CD4-positive, CD25-positive, alpha-beta regulatory T cell (primary cell): ENCODE measurements around the gene DELE1. TPM values are rescaled to one million over a fixed set of nuclear protein-coding genes. Genes with fewer than 3 reads are reported as not detected.
A peak's percentile ranks its signal among the peaks of the same experiment; 100 is the strongest.

Experiments
- ATAC-seq, 2 donors: fragments of 150-1000 bp; cut with Tn5 transposase; one replicate each; pipeline ENCODE4 v1.10.0; 2021; ENCODE audit warnings: low read depth in 2 of 2, moderate number of reproducible peaks in 2 of 2, moderate library complexity in 1 of 2
- DNase-seq, 3 donors: peaks; one replicate each; pipeline versions ENCODE4 v3.0.0 to v3.0.0-alpha.2; 2012 to 2022; ENCODE audit warnings: mixed read lengths in 1 of 3
- H3K27ac ChIP-seq: one replicate; pipeline ENCODE4 v1.7.0; 2013; ENCODE audit warnings: mild to moderate bottlenecking, low read length; ENCODE audit not compliant: insufficient read depth, poor library complexity, severe bottlenecking
- H3K27me3 ChIP-seq: one replicate; pipeline ENCODE4 v1.7.0; 2013; ENCODE audit warnings: low read length; ENCODE audit not compliant: control insufficient read depth, insufficient read depth
- H3K36me3 ChIP-seq: one replicate; pipeline ENCODE4 v1.7.0; 2013; ENCODE audit warnings: mild to moderate bottlenecking, low read length, moderate library complexity; ENCODE audit not compliant: control insufficient read depth, insufficient read depth
- H3K4me1 ChIP-seq: 2 replicates; pipeline ENCODE4 v1.7.0; 2013; ENCODE audit warnings: mild to moderate bottlenecking, low read length; ENCODE audit not compliant: insufficient read depth, control insufficient read depth, poor library complexity, severe bottlenecking
- H3K4me3 ChIP-seq: one replicate; pipeline ENCODE4 v1.7.0; 2013; ENCODE audit warnings: low read depth, mild to moderate bottlenecking, low read length, moderate library complexity
- H3K9me3 ChIP-seq, 2 experiments: 1 replicate in 1 of 2; 2 replicates in 1 of 2; pipeline ENCODE4 v1.7.0; 2013; ENCODE audit warnings: low read length in 2 of 2, mild to moderate bottlenecking in 1 of 2, moderate library complexity in 1 of 2; ENCODE audit not compliant: control insufficient read depth in 2 of 2
- H3K27ac Mint-ChIP-seq, 3 donors: one replicate each; pipeline ENCODE4 v1.8.0; 2020 to 2022; ENCODE audit warnings: mild to moderate bottlenecking in 3 of 3, mixed read lengths in 3 of 3, moderate library complexity in 2 of 3
- H3K27me3 Mint-ChIP-seq: one replicate; pipeline ENCODE4 v1.8.0; 2022; ENCODE audit warnings: mild to moderate bottlenecking, mixed read lengths
- H3K36me3 Mint-ChIP-seq: one replicate; pipeline ENCODE4 v1.8.0; 2020; ENCODE audit warnings: mixed read lengths
- H3K4me1 Mint-ChIP-seq, 4 donors: one replicate each; pipeline ENCODE4 v1.8.0; 2020 to 2022; ENCODE audit warnings: mixed read lengths in 4 of 4, mild to moderate bottlenecking in 1 of 4
- H3K4me3 Mint-ChIP-seq, 4 donors: one replicate each; pipeline ENCODE4 v1.8.0; 2020 to 2022; ENCODE audit warnings: mild to moderate bottlenecking in 4 of 4, mixed read lengths in 4 of 4, moderate library complexity in 3 of 4
- H3K9me3 Mint-ChIP-seq, 7 donors: one replicate each; pipeline ENCODE4 v1.8.0; 2020 to 2022; ENCODE audit warnings: mixed read lengths in 7 of 7, mild to moderate bottlenecking in 3 of 7, moderate library complexity in 2 of 7
- polyA plus RNA-seq, 4 donors: library from polyadenylated mRNA; unstranded; fragments of 300-500 nt; fragmentation: Illumina TruSeq; gene quantifications; one replicate each; pipeline ENCODE4 v1.2.3, GENCODE V29; 2021
- total RNA-seq: library from RNA; stranded (reverse); gene quantifications from one replicate; pipeline ENCODE4 v1.2.3, GENCODE V29; 2022

The DELE1 gene
- total and polyA plus RNA-seq, 5 donors from 2014 or later, result 31.3 to 88.7 (median 36.7) TPM

DNA sequence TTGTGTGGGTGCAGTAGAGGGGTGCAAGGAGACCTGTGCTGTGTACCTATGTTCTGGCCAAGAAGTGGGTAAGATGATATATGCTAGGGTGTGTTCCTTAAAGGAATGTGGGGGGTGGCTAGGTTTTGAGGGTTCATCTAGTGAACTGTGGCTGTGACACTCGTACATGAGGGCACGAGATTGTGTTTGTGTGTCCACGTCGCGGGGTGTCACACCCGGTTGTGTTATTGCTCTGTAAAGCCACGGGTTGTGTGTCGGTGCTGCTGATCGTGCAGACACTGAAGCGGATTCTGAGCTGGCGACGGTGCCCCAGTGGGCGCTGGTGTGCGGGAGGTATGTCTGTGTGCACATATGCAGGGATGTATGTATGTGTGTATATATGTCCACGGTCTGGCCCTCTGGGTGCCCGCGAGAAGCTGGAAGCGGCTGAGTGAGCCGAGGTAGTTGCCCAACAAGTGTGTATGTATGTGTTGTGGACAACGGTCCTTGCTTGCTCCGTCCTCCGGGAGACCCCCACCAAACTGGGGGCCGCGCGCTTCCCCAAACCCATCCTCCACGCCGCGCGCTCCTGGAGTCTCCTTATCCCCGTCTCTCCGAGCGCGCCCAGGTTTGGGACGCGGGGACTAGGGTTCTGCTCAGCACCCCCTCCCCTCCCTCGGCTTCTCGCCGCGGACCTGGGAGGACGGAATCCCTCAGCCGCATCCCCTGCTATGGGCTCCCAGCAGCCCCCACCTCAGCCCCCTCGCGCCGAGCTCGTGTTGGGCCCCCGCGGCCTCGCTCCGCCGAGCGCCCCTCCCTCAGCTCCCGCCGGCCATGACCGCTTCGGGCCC lies 46.1 kb upstream of the DELE1 start:
- no peak for ATAC-seq
- no peaks in the 10 kb centered on the region for H3K36me3 Mint-ChIP-seq
- peak overlapping the region; percentile 64 to 81 (median 76) for H3K4me3 Mint-ChIP-seq
- Histone ChIP-seq H3K27ac (no peak overlapping the region), H3K9me3 (no peaks in the 10 kb centered on the region), H3K36me3 (no peaks in the 10 kb centered on the region), H3K27me3 (peaks cover 31% of the 10 kb centered on the region), H3K4me3 (peak overlapping the region; percentile 31), H3K4me1 (peaks cover 44% of the 10 kb centered on the region)
- peaks cover 0 to 3% (median 0%) of the 10 kb centered on the region in 7 donors for H3K9me3 Mint-ChIP-seq
- H3K27ac Mint-ChIP-seq, result peak overlapping the region in 1 of 3 donors; percentile 0
- peaks cover 76% of the 10 kb centered on the region for H3K27me3 Mint-ChIP-seq
- peak in 2 of 3 donors; percentile 18 to 24 for DNase-seq
- H3K4me1 Mint-ChIP-seq, result peaks cover 0 to 50% (median 19%) of the 10 kb centered on the region in 4 donors

DNA sequence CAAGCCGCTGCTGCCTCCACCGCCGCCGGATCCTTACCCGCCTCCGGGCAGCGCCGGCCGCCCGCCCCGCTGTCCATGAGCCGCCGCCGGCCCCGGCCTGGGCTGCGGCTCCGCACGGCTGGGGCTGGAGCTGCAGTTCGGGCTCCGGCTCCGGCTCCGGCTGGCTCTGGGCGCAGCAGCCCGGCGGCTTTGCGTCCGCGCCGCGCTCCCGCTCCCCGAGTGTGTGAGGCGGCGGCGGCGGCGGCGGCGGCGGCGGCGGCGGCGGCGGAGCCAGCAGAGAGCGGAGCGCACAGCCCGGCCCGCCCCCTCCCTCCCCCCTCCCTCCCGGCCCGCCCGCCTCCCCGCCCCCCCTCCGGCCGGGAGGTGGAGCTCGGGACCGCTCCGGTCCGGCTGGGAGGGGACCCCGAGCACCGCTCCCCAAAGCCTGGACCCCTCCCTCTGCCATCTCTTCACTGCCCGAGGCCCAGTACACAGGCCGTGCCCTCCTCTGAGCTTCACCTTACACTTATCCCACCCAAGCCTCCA lies 45.4 kb upstream of the DELE1 start, which contains the start of gene PCDH1:
PCDH1 (minus strand) TSS at position 225 of the 525 bp plus-strand sequence; CDS start at position 77, 148 bp downstream.
- peak in 2 of 3 donors; percentile 21 to 25 for DNase-seq
- Histone ChIP-seq H3K4me3 (peak within 1 kb of the TSS; percentile 53), H3K9me3 (no peaks in the 10 kb centered on the region), H3K4me1 (peaks cover 49% of the 10 kb centered on the region), H3K27ac (no peak within 1 kb of the TSS), H3K36me3 (no peaks in the 10 kb centered on the region), H3K27me3 (peaks cover 35% of the 10 kb centered on the region)
- H3K27me3 Mint-ChIP-seq, result peaks cover 77% of the 10 kb centered on the region
- no peaks in the 10 kb centered on the region for H3K36me3 Mint-ChIP-seq
- peaks cover 0 to 3% (median 0%) of the 10 kb centered on the region in 7 donors for H3K9me3 Mint-ChIP-seq
- peak in 1 of 2 donors; percentile 17 for ATAC-seq
- H3K27ac Mint-ChIP-seq, result peak within 1 kb of the TSS; percentile 1 to 62 (median 33)
- peak within 1 kb of the TSS; percentile 73 to 89 (median 84) for H3K4me3 Mint-ChIP-seq
- peaks cover 0 to 51% (median 19%) of the 10 kb centered on the region in 4 donors for H3K4me1 Mint-ChIP-seq

DNA sequence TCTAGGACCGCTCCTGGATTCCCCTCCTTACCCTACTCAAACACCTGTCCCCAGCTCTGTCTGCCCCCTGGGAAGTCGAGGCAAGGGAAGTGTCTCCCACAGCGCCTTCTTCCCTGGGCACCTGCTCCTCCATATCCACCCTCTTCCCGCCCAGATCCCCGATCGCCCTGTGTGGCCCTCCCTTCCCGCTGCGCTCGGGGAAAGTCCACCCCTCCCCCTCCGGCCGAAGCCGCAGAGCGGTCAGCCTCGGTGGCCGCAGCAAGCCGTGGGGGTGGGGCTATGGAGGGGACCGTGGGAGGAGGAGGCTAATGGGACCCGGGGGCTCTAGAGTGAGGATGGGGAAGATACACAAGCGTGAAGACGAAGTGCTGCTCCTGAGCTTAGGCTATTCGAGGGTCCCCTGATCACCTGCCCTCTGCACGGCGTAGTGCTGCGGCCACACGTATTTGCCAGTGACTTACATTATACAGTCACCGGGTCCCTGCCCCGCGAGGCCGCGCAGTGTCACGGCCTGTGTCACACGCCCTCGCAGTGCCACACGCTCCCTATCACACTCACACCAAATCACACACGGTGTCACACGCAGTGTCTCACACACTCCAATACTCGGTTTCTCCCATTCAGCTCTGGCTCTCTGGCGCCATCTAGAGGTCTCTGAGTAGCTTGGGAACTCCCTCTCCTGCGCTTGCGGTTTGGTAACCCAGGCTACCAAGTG lies 44.8 kb upstream of the DELE1 start:
- H3K4me1 Mint-ChIP-seq, result peaks cover 0 to 54% (median 20%) of the 10 kb centered on the region in 4 donors
- Histone ChIP-seq H3K4me1 (peaks cover 53% of the 10 kb centered on the region), H3K27ac (no peak overlapping the region), H3K9me3 (no peaks in the 10 kb centered on the region), H3K36me3 (no peaks in the 10 kb centered on the region), H3K4me3 (peak overlapping the region; percentile 53), H3K27me3 (peaks cover 38% of the 10 kb centered on the region)
- ATAC-seq (peak; percentile 84 to 88), DNase-seq (peak; percentile 83 to 92 (median 88))
- H3K27me3 Mint-ChIP-seq, result peaks cover 75% of the 10 kb centered on the region
- peaks cover 2% of the 10 kb centered on the region for H3K36me3 Mint-ChIP-seq
- peak overlapping the region; percentile 73 to 89 (median 84) for H3K4me3 Mint-ChIP-seq
- peaks cover 0 to 3% (median 0%) of the 10 kb centered on the region in 7 donors for H3K9me3 Mint-ChIP-seq
- peak overlapping the region; percentile 1 to 62 (median 33) for H3K27ac Mint-ChIP-seq

DNA sequence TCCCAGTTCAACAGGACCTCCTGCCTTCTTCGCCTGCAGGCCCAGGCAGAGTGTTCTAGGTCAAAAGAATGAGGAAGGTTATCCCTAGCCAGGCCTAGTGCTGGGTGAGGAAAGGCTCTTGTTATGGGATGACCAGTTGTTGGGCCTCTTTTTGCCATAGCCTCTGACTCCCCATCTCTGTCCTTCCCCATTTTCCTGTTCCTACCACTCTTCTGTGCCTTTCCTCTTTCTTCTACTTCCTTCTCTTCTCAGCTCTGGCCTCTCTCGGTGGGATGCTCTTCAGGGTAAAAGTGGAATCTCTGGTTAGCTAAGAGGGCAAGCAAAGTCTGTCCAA lies 44.3 kb upstream of the DELE1 start:
- ATAC-seq (no peak), DNase-seq (no peak)
- Histone ChIP-seq H3K27ac (no peak overlapping the region), H3K4me1 (peaks cover 53% of the 10 kb centered on the region), H3K36me3 (no peaks in the 10 kb centered on the region), H3K9me3 (no peaks in the 10 kb centered on the region), H3K27me3 (peaks cover 42% of the 10 kb centered on the region), H3K4me3 (peak overlapping the region; percentile 53)
- H3K27me3 Mint-ChIP-seq, result peaks cover 75% of the 10 kb centered on the region
- peak overlapping the region in 2 of 3 donors; percentile 1 to 91 for H3K27ac Mint-ChIP-seq
- peak overlapping the region; percentile 73 to 89 (median 84) for H3K4me3 Mint-ChIP-seq
- H3K36me3 Mint-ChIP-seq, result peaks cover 4% of the 10 kb centered on the region
- peaks cover 0 to 56% (median 21%) of the 10 kb centered on the region in 4 donors for H3K4me1 Mint-ChIP-seq
- peaks cover 0 to 3% (median 0%) of the 10 kb centered on the region in 7 donors for H3K9me3 Mint-ChIP-seq

DNA sequence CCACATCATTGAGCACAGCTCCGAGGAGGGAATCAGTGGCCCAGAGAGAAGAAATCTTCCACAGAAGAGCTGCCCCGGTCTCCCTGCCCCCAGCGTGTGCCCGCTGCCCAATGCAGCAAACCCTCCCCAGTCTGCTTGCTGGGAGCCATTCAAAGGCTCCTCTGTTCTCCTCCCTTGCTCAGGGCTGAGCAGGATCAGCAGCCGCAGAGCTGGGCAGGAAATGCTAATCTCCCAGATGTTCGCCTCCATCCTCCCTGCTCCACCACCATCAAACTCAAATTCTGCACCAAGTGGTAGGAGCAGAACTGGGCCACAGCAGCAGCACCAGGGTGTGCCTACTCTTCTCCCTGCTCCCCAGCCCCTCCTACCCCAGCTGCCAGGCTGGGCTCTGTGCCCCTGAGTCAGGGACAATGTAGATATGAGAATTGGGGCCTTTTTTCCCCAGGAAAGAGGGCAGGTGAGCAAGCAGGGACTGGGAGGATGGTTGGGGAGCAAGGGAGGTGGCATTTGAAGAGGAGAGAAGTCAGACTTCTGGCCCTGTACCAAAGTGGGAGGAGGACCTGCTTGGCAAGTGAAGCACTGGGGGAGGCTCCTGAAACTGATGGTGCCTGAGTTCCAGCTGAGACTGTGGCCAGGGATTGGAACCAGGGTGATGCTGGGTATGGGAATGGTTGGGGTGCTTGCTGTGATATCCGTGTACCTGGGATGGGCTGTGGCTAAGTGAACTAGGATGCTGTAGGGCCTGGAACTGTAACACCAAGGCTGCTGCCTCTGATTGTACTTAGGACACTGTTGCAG lies 43.5 kb upstream of the DELE1 start:
- no peaks in the 10 kb centered on the region for H3K36me3 ChIP-seq
- ATAC-seq (no peak), DNase-seq (no peak)
- peaks cover 0 to 3% (median 0%) of the 10 kb centered on the region in 7 donors for H3K9me3 Mint-ChIP-seq
- peaks cover 53% of the 10 kb centered on the region for H3K4me1 ChIP-seq
- no peak overlapping the region for H3K27ac ChIP-seq
- peaks cover 45% of the 10 kb centered on the region for H3K27me3 ChIP-seq
- H3K4me1 Mint-ChIP-seq, result peaks cover 0 to 56% (median 19%) of the 10 kb centered on the region in 4 donors
- peaks cover 4% of the 10 kb centered on the region for H3K36me3 Mint-ChIP-seq
- no peaks in the 10 kb centered on the region for H3K9me3 ChIP-seq
- peaks cover 77% of the 10 kb centered on the region for H3K27me3 Mint-ChIP-seq
- no peak overlapping the region for H3K4me3 ChIP-seq
- peak overlapping the region in 1 of 4 donors; percentile 85 for H3K4me3 Mint-ChIP-seq
- peak overlapping the region in 1 of 3 donors; percentile 67 for H3K27ac Mint-ChIP-seq

DNA sequence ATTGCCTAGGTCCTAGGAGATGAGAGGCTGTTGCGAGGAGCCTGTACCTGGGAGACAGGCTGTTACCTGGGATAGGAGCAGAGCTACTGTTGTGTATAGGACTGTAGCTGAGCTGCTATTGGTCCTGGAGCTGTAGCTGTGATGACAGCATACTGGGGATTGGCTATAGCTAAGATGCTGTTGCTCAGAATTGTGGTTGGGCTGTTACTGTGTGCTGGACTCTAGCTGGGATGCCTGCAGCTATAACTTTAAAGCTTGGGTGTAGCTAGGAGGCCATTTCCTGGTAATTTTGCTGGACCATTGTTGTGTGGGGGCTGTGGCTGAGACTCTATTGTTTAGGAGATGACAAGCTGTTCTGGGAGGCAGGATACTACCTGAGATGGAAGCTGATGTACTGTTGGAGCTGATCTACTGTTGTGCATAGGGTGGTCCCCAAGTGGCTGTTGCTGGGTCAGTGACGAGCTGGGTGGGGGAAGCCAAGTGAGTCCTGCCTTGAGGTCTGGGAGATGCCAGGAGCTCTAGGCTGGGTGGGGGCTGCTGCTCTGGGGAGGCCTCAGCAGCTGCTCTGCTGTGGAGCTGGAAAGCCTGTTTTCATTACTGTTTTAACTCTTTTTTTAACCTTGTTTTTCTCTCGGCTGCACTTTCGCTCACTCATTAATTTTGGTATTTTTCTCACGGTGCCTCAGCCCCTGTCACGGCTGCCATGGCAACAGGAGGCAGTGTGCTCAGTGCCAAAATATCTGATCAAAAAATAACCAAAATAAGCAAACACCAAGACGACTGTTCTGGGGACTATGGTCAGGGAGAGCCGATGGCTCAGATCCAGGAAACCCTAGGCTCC lies 42.5 kb upstream of the DELE1 start:
- Histone ChIP-seq H3K27me3 (peaks cover 50% of the 10 kb centered on the region), H3K9me3 (no peaks in the 10 kb centered on the region), H3K27ac (peak overlapping the region; percentile 19), H3K36me3 (no peaks in the 10 kb centered on the region), H3K4me3 (no peak overlapping the region), H3K4me1 (peaks cover 45% of the 10 kb centered on the region)
- H3K27me3 Mint-ChIP-seq, result peaks cover 77% of the 10 kb centered on the region
- peaks cover 4% of the 10 kb centered on the region for H3K36me3 Mint-ChIP-seq
- DNase-seq, result no peak
- peak overlapping the region in 1 of 3 donors; percentile 60 for H3K27ac Mint-ChIP-seq
- ATAC-seq, result no peak
- peak overlapping the region in 3 of 4 donors; percentile 2 to 85 (median 2) for H3K4me3 Mint-ChIP-seq
- peaks cover 0 to 3% (median 0%) of the 10 kb centered on the region in 7 donors for H3K9me3 Mint-ChIP-seq
- peaks cover 0 to 48% (median 15%) of the 10 kb centered on the region in 4 donors for H3K4me1 Mint-ChIP-seq
